GM21786 (cell line): ENCODE results near the gene CSMD2.

ENCODE experiments used
- ATAC-seq: cut with Tn5 transposase; IDR thresholded peaks from one replicate; pipeline ENCODE4 v1.9.1; 2021; ENCODE audit not compliant: unreplicated experiment

Gene CSMD2

DNA sequence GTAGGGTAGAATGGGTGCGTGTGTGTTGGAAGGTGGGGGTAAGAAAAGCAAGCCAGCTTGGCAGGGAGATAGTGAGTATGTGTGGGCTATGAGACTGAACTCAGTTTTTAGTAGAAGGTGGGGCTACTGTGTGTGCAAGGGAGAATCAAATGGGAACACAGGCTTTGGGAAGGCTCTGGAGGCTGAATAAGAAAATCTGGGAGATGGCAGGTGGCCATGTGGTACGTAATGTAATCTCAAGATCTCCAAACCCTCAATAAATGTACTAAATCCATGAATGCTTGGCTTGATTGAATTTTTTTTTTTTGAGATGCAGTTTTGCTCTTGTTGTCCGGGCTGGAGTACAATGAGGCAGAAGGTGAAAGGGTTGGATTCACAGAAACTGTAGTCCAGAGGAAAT lies 696.1 kb downstream of the CSMD2 start:
- ATAC-seq = no peak

GRCh38 chr1:33468531-33468930 lies 696.5 kb downstream of the CSMD2 start:
- ATAC-seq = no peak

- ATAC-seq = no peak
These were observed 697.0 kb downstream of the CSMD2 start for GRCh38 chr1:33468011-33468410.

- no peak for ATAC-seq
These were observed 698.9 kb downstream of the CSMD2 start for GRCh38 chr1:33466159-33466558.

GRCh38 chr1:33465316-33465715 lies 699.7 kb downstream of the CSMD2 start:
- ATAC-seq = no peak

GRCh38 chr1:33464552-33464951 lies 700.5 kb downstream of the CSMD2 start:
- no peak for ATAC-seq
